Measurements from ENCODE around the gene SNX13.

Gene SNX13

GRCh38 chr7:17947620-17948019 is 7.3 kb upstream of the SNX13 start:
- DNase-seq (ENCODE audit: low spot score), result no peak

GRCh38 chr7:17946591-17946990 is 6.3 kb upstream of the SNX13 start:
- peak; percentile 37 for DNase-seq (ENCODE audit: low spot score)

- no peak for DNase-seq (ENCODE audit: low spot score)
These were observed 4.4 kb upstream of the SNX13 start for GRCh38 chr7:17944720-17945119.

GRCh38 chr7:17943006-17943405 is 2.7 kb upstream of the SNX13 start:
- DNase-seq (ENCODE audit: low spot score), result no peak

GRCh38 chr7:17942231-17942630 is 1.9 kb upstream of the SNX13 start:
- no peak for DNase-seq (ENCODE audit: low spot score)

GRCh38 chr7:17940951-17941431 is 697 bp upstream of the SNX13 start:
- peak; percentile 69 for DNase-seq (ENCODE audit: low spot score)

- DNase-seq (ENCODE audit: low spot score), result peak; percentile 75
These were observed 540 bp downstream of the SNX13 start for GRCh38 chr7:17939606-17940301.

GRCh38 chr7:17939211-17939605 is 1.1 kb downstream of the SNX13 start:
- peak; percentile 42 for DNase-seq (ENCODE audit: low spot score)

- DNase-seq (ENCODE audit: low spot score), result peak; percentile 29
These were observed 2.7 kb downstream of the SNX13 start for GRCh38 chr7:17937506-17938120.

- no peak for DNase-seq (ENCODE audit: low spot score)
These were observed 4.0 kb downstream of the SNX13 start for GRCh38 chr7:17936321-17936720.

- no peak for DNase-seq (ENCODE audit: low spot score)
These were observed 5.6 kb downstream of the SNX13 start for GRCh38 chr7:17934612-17935240.

GRCh38 chr7:17934094-17934493 is 6.2 kb downstream of the SNX13 start:
- no peak for DNase-seq (ENCODE audit: low spot score)

GRCh38 chr7:17932770-17933169 is 7.5 kb downstream of the SNX13 start:
- no peak for DNase-seq (ENCODE audit: low spot score)

GRCh38 chr7:17931069-17931468 is 9.2 kb downstream of the SNX13 start:
- DNase-seq (ENCODE audit: low spot score), result no peak

- DNase-seq (ENCODE audit: low spot score), result no peak
These were observed 9.7 kb downstream of the SNX13 start for GRCh38 chr7:17930546-17930945.

GRCh38 chr7:17929647-17930395 is 10.5 kb downstream of the SNX13 start:
- no peak for DNase-seq (ENCODE audit: low spot score)

- DNase-seq (ENCODE audit: low spot score), result no peak
These were observed 12.2 kb downstream of the SNX13 start for GRCh38 chr7:17928055-17928454.

GRCh38 chr7:17921857-17922416 is 18.4 kb downstream of the SNX13 start:
- no peak for DNase-seq (ENCODE audit: low spot score)

GRCh38 chr7:17917842-17918241 is 22.5 kb downstream of the SNX13 start:
- DNase-seq (ENCODE audit: low spot score), result no peak

- no peak for DNase-seq (ENCODE audit: low spot score)
These were observed 23.5 kb downstream of the SNX13 start for GRCh38 chr7:17916786-17917185.

- no peak for DNase-seq (ENCODE audit: low spot score)
These were observed 24.5 kb downstream of the SNX13 start for GRCh38 chr7:17915796-17916195.

- no peak for DNase-seq (ENCODE audit: low spot score)
These were observed 25.1 kb downstream of the SNX13 start for GRCh38 chr7:17915168-17915567.
